ENCODE measurements around the gene CTNNA3.

GRCh38 chr10:67261300-67261797 is 434.6 kb downstream of the CTNNA3 start:
- TF ChIP-seq POLR2A (IDR thresholded peaks at IDR 0.05) (no peak), CTCF (IDR thresholded peaks at IDR 0.05) (no peak)
